MM.1S (cell line): ENCODE data around the gene LCP1.

Source experiments
- DNase-seq: peaks from one replicate; pipeline ENCODE4 v3.0.0-alpha.2; 2015
- H2AFZ ChIP-seq: fragments of 300-600 bp; sonication (generic); 2 replicates; pipeline ENCODE4 v1.6.0; 2016; ENCODE audit warnings: antibody characterized with exemption, low read length
- H3F3A ChIP-seq: fragments of 300-600 bp; sonication (generic); 2 replicates; pipeline ENCODE4 v1.6.1; 2016; ENCODE audit warnings: mild to moderate bottlenecking, antibody characterized with exemption, low read length, moderate library complexity, mixed read lengths; ENCODE audit not compliant: insufficient read depth
- H3K27ac ChIP-seq: fragments of 300-600 bp; sonication (generic); 2 replicates; pipeline ENCODE4 v1.5.1; 2016; ENCODE audit warnings: mild to moderate bottlenecking, low read length
- H3K27me3 ChIP-seq: fragments of 300-600 bp; sonication (generic); replicated peaks from 2 replicates; pipeline ENCODE4 v1.6.0; 2016; ENCODE audit warnings: low read length; ENCODE audit not compliant: insufficient read depth
- H3K36me3 ChIP-seq: fragments of 300-600 bp; sonication (generic); replicated peaks from 2 replicates; pipeline ENCODE4 v1.6.1; 2016; ENCODE audit warnings: mild to moderate bottlenecking, low read length, mixed read lengths; ENCODE audit not compliant: insufficient read depth
- H3K4me1 ChIP-seq: fragments of 300-600 bp; sonication (generic); 2 replicates; pipeline ENCODE4 v1.6.1; 2016; ENCODE audit warnings: low read length, mixed read lengths
- H3K4me2 ChIP-seq: fragments of 300-600 bp; sonication (generic); 2 replicates; pipeline ENCODE4 v1.6.0; 2016; ENCODE audit warnings: low read depth, low read length
- H3K4me3 ChIP-seq: fragments of 300-600 bp; sonication (generic); 2 replicates; pipeline ENCODE4 v1.5.1; 2016; ENCODE audit warnings: low read length, mixed read lengths
- H3K79me2 ChIP-seq: fragments of 300-600 bp; sonication (generic); 2 replicates; pipeline ENCODE4 v1.6.1; 2016; ENCODE audit warnings: mixed run types, low read length, mixed read lengths
- H3K9ac ChIP-seq: fragments of 300-600 bp; sonication (generic); 2 replicates; pipeline ENCODE4 v1.6.1; 2016; ENCODE audit warnings: low read length, mixed read lengths
- H3K9me2 ChIP-seq: fragments of 300-600 bp; sonication (generic); replicated peaks from 2 replicates; pipeline ENCODE4 v1.6.1; 2016; ENCODE audit warnings: mild to moderate bottlenecking, low read length, mixed read lengths; ENCODE audit not compliant: insufficient read depth
- H3K9me3 ChIP-seq: fragments of 300-600 bp; sonication (generic); replicated peaks from 2 replicates; pipeline ENCODE4 v1.6.1; 2016; ENCODE audit warnings: mild to moderate bottlenecking, low read length, mixed read lengths; ENCODE audit not compliant: insufficient read depth
- H4K20me1 ChIP-seq: fragments of 300-600 bp; sonication (generic); 2 replicates; pipeline ENCODE4 v1.6.1; 2016; ENCODE audit warnings: mild to moderate bottlenecking, low read length, moderate library complexity, mixed read lengths; ENCODE audit not compliant: insufficient read depth
- EZH2 ChIP-seq: fragments of 300-600 bp; sonication (generic); optimal IDR thresholded peaks from 2 replicates; pipeline ENCODE3; 2017; ENCODE audit warnings: low read depth, mild to moderate bottlenecking, antibody characterized with exemption, low read length, mixed read lengths
- EZH2phosphoT487 ChIP-seq: fragments of 300-600 bp; sonication (generic); IDR thresholded peaks from 2 replicates; pipeline ENCODE4 v1.6.1; 2018; ENCODE audit warnings: antibody characterized with exemption, low read length
- TF ChIP-seq, protein P1 (sequence below): fragments of 300-600 bp; sonication (generic); IDR thresholded peaks from 2 replicates; pipeline ENCODE4 v1.5.1; 2016; ENCODE audit warnings: antibody characterized with exemption, low read length, mixed read lengths

The LCP1 gene

GRCh38 chr13:46211483-46212351 is 29.7 kb upstream of the LCP1 start, which contains the start of gene LRRC63:
TSS of gene LRRC63 (plus strand) at chr13:46211928. CDS start at chr13:46213035, 1,107 bp downstream.
- H3F3A ChIP-seq = 0 out of 2 replicates have a peak, but pooled peaks cover 6% of the 10 kb centered on the region
- H4K20me1 ChIP-seq = no peaks in the 10 kb centered on the region
- H3K4me1 ChIP-seq = no peaks in the 10 kb centered on the region
- H3K36me3 ChIP-seq = no peaks in the 10 kb centered on the region
- TF ChIP-seq EZH2 (no peak), EZH2phosphoT487 (no peak)
- TF ChIP-seq, protein P1, sequence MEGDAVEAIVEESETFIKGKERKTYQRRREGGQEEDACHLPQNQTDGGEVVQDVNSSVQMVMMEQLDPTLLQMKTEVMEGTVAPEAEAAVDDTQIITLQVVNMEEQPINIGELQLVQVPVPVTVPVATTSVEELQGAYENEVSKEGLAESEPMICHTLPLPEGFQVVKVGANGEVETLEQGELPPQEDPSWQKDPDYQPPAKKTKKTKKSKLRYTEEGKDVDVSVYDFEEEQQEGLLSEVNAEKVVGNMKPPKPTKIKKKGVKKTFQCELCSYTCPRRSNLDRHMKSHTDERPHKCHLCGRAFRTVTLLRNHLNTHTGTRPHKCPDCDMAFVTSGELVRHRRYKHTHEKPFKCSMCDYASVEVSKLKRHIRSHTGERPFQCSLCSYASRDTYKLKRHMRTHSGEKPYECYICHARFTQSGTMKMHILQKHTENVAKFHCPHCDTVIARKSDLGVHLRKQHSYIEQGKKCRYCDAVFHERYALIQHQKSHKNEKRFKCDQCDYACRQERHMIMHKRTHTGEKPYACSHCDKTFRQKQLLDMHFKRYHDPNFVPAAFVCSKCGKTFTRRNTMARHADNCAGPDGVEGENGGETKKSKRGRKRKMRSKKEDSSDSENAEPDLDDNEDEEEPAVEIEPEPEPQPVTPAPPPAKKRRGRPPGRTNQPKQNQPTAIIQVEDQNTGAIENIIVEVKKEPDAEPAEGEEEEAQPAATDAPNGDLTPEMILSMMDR = no peak
- DNase-seq = peak; percentile 72
- H3K9me2 ChIP-seq = no peaks in the 10 kb centered on the region
- H3K27ac ChIP-seq = peak within 1 kb of the TSS; percentile 63
- H3K27me3 ChIP-seq = no peaks in the 10 kb centered on the region
- peak within 1 kb of the TSS; percentile 74 for H3K4me3 ChIP-seq
- H3K9ac ChIP-seq = peak within 1 kb of the TSS; percentile 81
- peak within 1 kb of the TSS; percentile 94 for H2AFZ ChIP-seq
- H3K9me3 ChIP-seq = no peaks in the 10 kb centered on the region
- H3K79me2 ChIP-seq = peaks cover 10% of the 10 kb centered on the region; the same call in 1 of the 2 replicates
- H3K4me2 ChIP-seq = peak within 1 kb of the TSS; percentile 77

DNA sequence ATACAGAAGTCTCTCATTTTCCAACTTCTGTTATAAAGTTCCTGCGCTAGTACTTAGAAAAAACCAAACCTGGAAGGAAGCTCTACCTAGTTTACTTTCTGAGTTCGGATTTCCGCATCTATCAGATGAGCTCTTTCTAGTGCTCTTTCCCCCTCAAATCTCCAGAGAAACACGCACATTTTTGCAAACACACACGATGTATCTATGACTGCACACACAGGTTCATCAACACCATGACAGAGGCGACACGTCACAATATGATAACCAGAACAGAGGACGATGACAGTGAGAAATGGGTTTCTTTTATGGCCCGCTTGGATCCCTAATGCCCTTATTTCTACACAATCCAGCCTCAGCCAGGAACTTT is 29.1 kb upstream of the LCP1 start:
- Histone ChIP-seq H3K9ac (peak overlapping the region; percentile 81), H3K4me2 (peak overlapping the region; percentile 65), H2AFZ (peak overlapping the region; percentile 61), H3K9me2 (no peaks in the 10 kb centered on the region), H3F3A (0 out of 2 replicates have a peak, but pooled peaks cover 6% of the 10 kb centered on the region), H4K20me1 (no peaks in the 10 kb centered on the region), H3K4me1 (no peaks in the 10 kb centered on the region), H3K27ac (peak overlapping the region; percentile 63), H3K27me3 (no peaks in the 10 kb centered on the region), H3K4me3 (peak overlapping the region; percentile 74), H3K36me3 (no peaks in the 10 kb centered on the region), H3K9me3 (no peaks in the 10 kb centered on the region), H3K79me2 (peaks cover 10% of the 10 kb centered on the region; the same call in 1 of the 2 replicates)
- TF ChIP-seq, protein P1 = no peak
- TF ChIP-seq EZH2 = no peak
- TF ChIP-seq EZH2phosphoT487 = no peak
- DNase-seq = peak; percentile 17

DNA sequence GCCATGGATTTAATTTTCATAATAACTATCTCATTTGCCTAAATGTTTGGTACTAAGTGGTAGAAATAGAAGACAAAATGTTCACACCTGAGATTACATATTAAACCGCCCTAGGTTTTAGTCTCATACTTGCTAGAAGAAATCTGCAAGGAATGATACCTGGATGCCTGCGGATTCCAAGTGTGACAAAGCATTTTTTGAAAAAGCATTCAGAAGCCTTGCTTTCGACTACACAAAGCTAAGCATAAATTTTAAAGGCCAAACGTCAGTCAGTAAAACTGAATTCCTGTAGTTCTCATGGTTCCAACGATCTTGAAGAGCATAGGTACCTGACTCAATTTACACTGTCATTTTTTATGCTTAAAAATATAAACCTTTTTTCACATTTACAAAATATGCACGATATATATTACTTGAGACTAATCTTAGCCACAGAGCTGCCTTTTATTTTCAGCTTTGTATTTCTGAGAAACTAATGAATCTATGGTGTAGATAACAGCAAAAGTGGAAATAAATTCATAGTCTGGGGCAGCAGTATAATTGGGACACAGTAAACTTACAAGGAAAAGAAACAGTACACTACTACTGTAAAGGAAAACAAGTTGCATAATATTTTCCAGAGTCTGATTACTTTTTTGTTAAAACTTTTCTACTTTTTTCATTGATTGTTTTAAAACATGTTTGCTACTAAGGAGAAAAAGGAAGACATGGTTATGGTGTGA is 28.5 kb upstream of the LCP1 start:
- 0 out of 2 replicates have a peak, but pooled peaks cover 6% of the 10 kb centered on the region for H3F3A ChIP-seq
- H3K4me2 ChIP-seq = peak overlapping the region; percentile 65
- TF ChIP-seq, protein P1 = no peak
- TF ChIP-seq EZH2 = no peak
- TF ChIP-seq EZH2phosphoT487 = no peak
- no peak overlapping the region for H2AFZ ChIP-seq
- no peaks in the 10 kb centered on the region for H3K9me3 ChIP-seq
- H3K4me3 ChIP-seq = peak overlapping the region; percentile 74
- no peak for DNase-seq
- peak overlapping the region; percentile 63; the same call in 1 of the 2 replicates for H3K27ac ChIP-seq
- no peaks in the 10 kb centered on the region for H3K4me1 ChIP-seq
- peak overlapping the region; percentile 81 for H3K9ac ChIP-seq
- H3K27me3 ChIP-seq = no peaks in the 10 kb centered on the region
- no peaks in the 10 kb centered on the region for H3K9me2 ChIP-seq
- no peaks in the 10 kb centered on the region for H4K20me1 ChIP-seq
- H3K79me2 ChIP-seq = peaks cover 10% of the 10 kb centered on the region; the same call in 1 of the 2 replicates
- H3K36me3 ChIP-seq = no peaks in the 10 kb centered on the region
